SU-DHL-6 (cell line): ENCODE data around the gene CLSTN3.

Experiments used
- CTCF ChIP-seq: fragments of 200-600 bp; sonication (generic); IDR thresholded peaks from one replicate; pipeline ENCODE4 v1.5.1; 2017; ENCODE audit warnings: antibody characterized with exemption, mild to moderate bottlenecking, low read length, moderate library complexity; ENCODE audit not compliant: insufficient read depth, poor library complexity, severe bottlenecking
- EZH2phosphoT487 ChIP-seq: fragments of 200-600 bp; sonication (generic), shearing (Covaris generic); conservative IDR thresholded peaks from 2 replicates; pipeline ENCODE4 v1.6.1; 2018; ENCODE audit warnings: mild to moderate bottlenecking, antibody characterized with exemption, low read length, moderate library complexity, mixed read lengths

GRCh38 chr12:7129872-7130691 is at the start of gene CLSTN3:
- no peak for TF ChIP-seq CTCF
- TF ChIP-seq EZH2phosphoT487: no peak
